MM.1S (cell line): ENCODE data around the gene MAPK8IP1.

ENCODE experiments used
- DNase-seq: peaks from one replicate; pipeline ENCODE4 v3.0.0-alpha.2; 2015
- H2AFZ ChIP-seq: fragments of 300-600 bp; sonication (generic); 2 replicates; pipeline ENCODE4 v1.6.0; 2016; ENCODE audit warnings: antibody characterized with exemption, low read length
- H3F3A ChIP-seq: fragments of 300-600 bp; sonication (generic); 2 replicates; pipeline ENCODE4 v1.6.1; 2016; ENCODE audit warnings: mild to moderate bottlenecking, antibody characterized with exemption, low read length, moderate library complexity, mixed read lengths; ENCODE audit not compliant: insufficient read depth
- H3K27ac ChIP-seq: fragments of 300-600 bp; sonication (generic); 2 replicates; pipeline ENCODE4 v1.5.1; 2016; ENCODE audit warnings: mild to moderate bottlenecking, low read length
- H3K27me3 ChIP-seq: fragments of 300-600 bp; sonication (generic); replicated peaks from 2 replicates; pipeline ENCODE4 v1.6.0; 2016; ENCODE audit warnings: low read length; ENCODE audit not compliant: insufficient read depth
- H3K36me3 ChIP-seq: fragments of 300-600 bp; sonication (generic); replicated peaks from 2 replicates; pipeline ENCODE4 v1.6.1; 2016; ENCODE audit warnings: mild to moderate bottlenecking, low read length, mixed read lengths; ENCODE audit not compliant: insufficient read depth
- H3K4me1 ChIP-seq: fragments of 300-600 bp; sonication (generic); 2 replicates; pipeline ENCODE4 v1.6.1; 2016; ENCODE audit warnings: low read length, mixed read lengths
- H3K4me2 ChIP-seq: fragments of 300-600 bp; sonication (generic); 2 replicates; pipeline ENCODE4 v1.6.0; 2016; ENCODE audit warnings: low read depth, low read length
- H3K4me3 ChIP-seq: fragments of 300-600 bp; sonication (generic); 2 replicates; pipeline ENCODE4 v1.5.1; 2016; ENCODE audit warnings: low read length, mixed read lengths
- H3K79me2 ChIP-seq: fragments of 300-600 bp; sonication (generic); 2 replicates; pipeline ENCODE4 v1.6.1; 2016; ENCODE audit warnings: mixed run types, low read length, mixed read lengths
- H3K9ac ChIP-seq: fragments of 300-600 bp; sonication (generic); 2 replicates; pipeline ENCODE4 v1.6.1; 2016; ENCODE audit warnings: low read length, mixed read lengths
- H3K9me2 ChIP-seq: fragments of 300-600 bp; sonication (generic); replicated peaks from 2 replicates; pipeline ENCODE4 v1.6.1; 2016; ENCODE audit warnings: mild to moderate bottlenecking, low read length, mixed read lengths; ENCODE audit not compliant: insufficient read depth
- H3K9me3 ChIP-seq: fragments of 300-600 bp; sonication (generic); replicated peaks from 2 replicates; pipeline ENCODE4 v1.6.1; 2016; ENCODE audit warnings: mild to moderate bottlenecking, low read length, mixed read lengths; ENCODE audit not compliant: insufficient read depth
- H4K20me1 ChIP-seq: fragments of 300-600 bp; sonication (generic); 2 replicates; pipeline ENCODE4 v1.6.1; 2016; ENCODE audit warnings: mild to moderate bottlenecking, low read length, moderate library complexity, mixed read lengths; ENCODE audit not compliant: insufficient read depth
- CTCF ChIP-seq: fragments of 300-600 bp; sonication (generic); IDR thresholded peaks from 2 replicates; pipeline ENCODE4 v1.5.1; 2016; ENCODE audit warnings: antibody characterized with exemption, low read length, mixed read lengths
- EZH2 ChIP-seq: fragments of 300-600 bp; sonication (generic); optimal IDR thresholded peaks from 2 replicates; pipeline ENCODE3; 2017; ENCODE audit warnings: low read depth, mild to moderate bottlenecking, antibody characterized with exemption, low read length, mixed read lengths
- EZH2phosphoT487 ChIP-seq: fragments of 300-600 bp; sonication (generic); IDR thresholded peaks from 2 replicates; pipeline ENCODE4 v1.6.1; 2018; ENCODE audit warnings: antibody characterized with exemption, low read length

Gene MAPK8IP1

GRCh38 chr11:45921561-45922424, 36.3 kb downstream of the MAPK8IP1 start:
- Histone ChIP-seq H3F3A (peaks cover 18% of the 10 kb centered on the region), H3K4me2 (peak overlapping the region; percentile 56; the same call in 1 of the 2 replicates), H4K20me1 (no peaks in the 10 kb centered on the region), H3K79me2 (peaks cover 9% of the 10 kb centered on the region), H3K27me3 (peaks cover 13% of the 10 kb centered on the region; the same call in 1 of the 2 replicates), H2AFZ (0 out of 2 replicates have a peak overlapping the region, but pooled peaks have one; percentile 21), H3K9me2 (no peaks in the 10 kb centered on the region), H3K36me3 (no peaks in the 10 kb centered on the region), H3K27ac (peak overlapping the region; percentile 20; the same call in 1 of the 2 replicates), H3K9ac (peak overlapping the region; percentile 29; the same call in 1 of the 2 replicates), H3K4me3 (peak overlapping the region; percentile 49), H3K4me1 (peaks cover 13% of the 10 kb centered on the region), H3K9me3 (no peaks in the 10 kb centered on the region)
- TF ChIP-seq EZH2: no peak
- TF ChIP-seq CTCF: no peak
- TF ChIP-seq EZH2phosphoT487: no peak
- DNase-seq: peak; percentile 75

GRCh38 chr11:45922425-45923082, 37.1 kb downstream of the MAPK8IP1 start, which contains the start of gene LARGE2:
Gene LARGE2 (plus strand): TSS chr11:45922656. CDS start chr11:45922883, 227 bp downstream.
- H3K27ac ChIP-seq: peak within 1 kb of the TSS; percentile 20; the same call in 1 of the 2 replicates
- no peaks in the 10 kb centered on the region for H3K9me2 ChIP-seq
- H3K9ac ChIP-seq: peak within 1 kb of the TSS; percentile 29; the same call in 1 of the 2 replicates
- peak within 1 kb of the TSS; percentile 56; the same call in 1 of the 2 replicates for H3K4me2 ChIP-seq
- H3K4me3 ChIP-seq: peak within 1 kb of the TSS; percentile 49
- no peaks in the 10 kb centered on the region for H4K20me1 ChIP-seq
- H3K4me1 ChIP-seq: peaks cover 11% of the 10 kb centered on the region
- no peaks in the 10 kb centered on the region for H3K36me3 ChIP-seq
- 0 out of 2 replicates have a peak within 1 kb of the TSS, but pooled peaks have one; percentile 21 for H2AFZ ChIP-seq
- peaks cover 15% of the 10 kb centered on the region for H3F3A ChIP-seq
- TF ChIP-seq EZH2 (no peak), CTCF (no peak), EZH2phosphoT487 (no peak)
- peaks cover 13% of the 10 kb centered on the region; the same call in 1 of the 2 replicates for H3K27me3 ChIP-seq
- peaks cover 1% of the 10 kb centered on the region for H3K79me2 ChIP-seq
- peak; percentile 20 for DNase-seq
- H3K9me3 ChIP-seq: no peaks in the 10 kb centered on the region

GRCh38 chr11:45924036-45924915, 38.8 kb downstream of the MAPK8IP1 start:
- peaks cover 8% of the 10 kb centered on the region for H3K4me1 ChIP-seq
- H2AFZ ChIP-seq: no peak overlapping the region
- no peaks in the 10 kb centered on the region for H4K20me1 ChIP-seq
- no peak overlapping the region for H3K4me3 ChIP-seq
- TF ChIP-seq CTCF: no peak
- no peak for TF ChIP-seq EZH2phosphoT487
- no peak for TF ChIP-seq EZH2
- H3K9me2 ChIP-seq: no peaks in the 10 kb centered on the region
- DNase-seq: no peak
- H3K79me2 ChIP-seq: no peaks in the 10 kb centered on the region
- no peaks in the 10 kb centered on the region for H3K9me3 ChIP-seq
- H3K36me3 ChIP-seq: no peaks in the 10 kb centered on the region
- no peak overlapping the region for H3K9ac ChIP-seq
- H3K27me3 ChIP-seq: peaks cover 13% of the 10 kb centered on the region; the same call in 1 of the 2 replicates
- H3K4me2 ChIP-seq: no peak overlapping the region
- 0 out of 2 replicates have a peak, but pooled peaks cover under 1% of the 10 kb centered on the region for H3F3A ChIP-seq
- no peak overlapping the region for H3K27ac ChIP-seq
